K562 (cell line): ENCODE data around the gene KCTD7. TPM values are rescaled to one million over a fixed set of nuclear protein-coding genes. Genes with fewer than 3 reads are reported as not detected.

Source experiments
- ADNP ChIP-seq: fragments of 200-800 bp; sonication (Bioruptor generic); IDR thresholded peaks from 2 replicates; pipeline ENCODE4 v1.6.1; 2016; ENCODE audit warnings: missing genetic modification characterization, missing compliant biosample characterization
- ARNT ChIP-seq, 2 experiments: fragments of 450-650 bp; IDR thresholded peaks; 2 replicates each; pipeline ENCODE4 v1.6.1; 2016; ENCODE audit warnings: mild to moderate bottlenecking in 1 of 2
- ATF3 ChIP-seq, 2 experiments: fragments of 450-650 bp in 1 of 2; sonication (generic) in 1 of 2; formaldehyde crosslinking in 1 of 2; IDR thresholded peaks in 1 of 2; conservative IDR thresholded peaks in 1 of 2; 2 replicates each; pipeline versions ENCODE4 v1.6.1 to v1.8.1; 2016 to 2023; ENCODE audit warnings: mild to moderate bottlenecking in 2 of 2, moderate library complexity in 2 of 2, inconsistent platforms in 1 of 2, missing genetic modification reagents in 1 of 2
- CHD1 ChIP-seq: fragments of 200-600 bp; sonication (generic); IDR thresholded peaks from one replicate; pipeline ENCODE4 v1.6.1; 2012; ENCODE audit warnings: mild to moderate bottlenecking, moderate library complexity, low read length, inconsistent platforms
- GABPA ChIP-seq: fragments of 200-800 bp; sonication (Bioruptor generic); conservative IDR thresholded peaks from 2 replicates; pipeline ENCODE4 v1.6.1; 2016; ENCODE audit warnings: low read depth, missing genetic modification characterization, missing compliant biosample characterization
- HNRNPK ChIP-seq: fragments of 200-400 bp; formaldehyde crosslinking; IDR thresholded peaks from one replicate; pipeline ENCODE4 v1.6.1; 2018; ENCODE audit warnings: mild to moderate bottlenecking, low read depth, low read length; ENCODE audit not compliant: poor library complexity, severe bottlenecking
- KLF13 ChIP-seq: fragments of 450-650 bp; IDR thresholded peaks from 2 replicates; pipeline ENCODE4 v1.6.1; 2016; ENCODE audit warnings: missing genetic modification characterization, low read depth, mild to moderate bottlenecking, missing compliant biosample characterization, moderate library complexity, borderline replicate concordance
- KLF6 ChIP-seq: fragments of 250-450 bp; sonication (Bioruptor Pico); IDR thresholded peaks from 2 replicates; pipeline ENCODE4 v1.4.0; 2020; ENCODE audit warnings: mild to moderate bottlenecking, moderate library complexity, borderline replicate concordance
- MAZ ChIP-seq, 2 experiments: fragments of 450-650 bp in 1 of 2; sonication (generic) in 1 of 2; formaldehyde crosslinking; IDR thresholded peaks in 1 of 2; conservative IDR thresholded peaks in 1 of 2; 2 replicates each; pipeline versions ENCODE4 v1.4.0 to v1.5.0; 2020; ENCODE audit warnings: mild to moderate bottlenecking in 1 of 2, missing genetic modification reagents in 1 of 2
- NFE2 ChIP-seq: IDR thresholded peaks from 2 replicates; pipeline ENCODE4 v1.6.1; 2014; ENCODE audit warnings: antibody characterized with exemption, low read depth
- OTX1 ChIP-seq: fragments of 450-650 bp; formaldehyde crosslinking; IDR thresholded peaks from 2 replicates; pipeline ENCODE4 v1.4.0; 2022; ENCODE audit warnings: mild to moderate bottlenecking
- RFX7 ChIP-seq: fragments of 250-450 bp; sonication (Bioruptor Pico); IDR thresholded peaks from 2 replicates; pipeline ENCODE4 v1.5.1; 2021; ENCODE audit warnings: mild to moderate bottlenecking
- SIN3B ChIP-seq: fragments of 450-650 bp; IDR thresholded peaks from 2 replicates; pipeline ENCODE4 v1.6.1; 2017; ENCODE audit warnings: low read depth, mild to moderate bottlenecking, moderate library complexity
- SREBF2 ChIP-seq: sonication (generic); formaldehyde crosslinking; IDR thresholded peaks from 2 replicates; pipeline ENCODE4 v1.4.0; 2020; ENCODE audit warnings: mild to moderate bottlenecking, missing genetic modification reagents
- TOE1 ChIP-seq, 2 experiments: fragments of 450-650 bp in 1 of 2; sonication (generic) in 1 of 2; formaldehyde crosslinking in 1 of 2; IDR thresholded peaks; 2 replicates each; pipeline versions ENCODE4 v1.7.1 to v1.8.0; 2016 to 2022; ENCODE audit warnings: borderline replicate concordance in 2 of 2, mild to moderate bottlenecking in 2 of 2, antibody characterized with exemption in 1 of 2, inconsistent platforms in 1 of 2, low read depth in 1 of 2, missing genetic modification reagents in 1 of 2, moderate library complexity in 1 of 2
- TRIM25 ChIP-seq: fragments of 450-650 bp; IDR thresholded peaks from 2 replicates; pipeline ENCODE4 v1.7.0; 2016; ENCODE audit warnings: borderline replicate concordance
- TSC22D4 ChIP-seq: fragments of 450-650 bp; IDR thresholded peaks from 2 replicates; pipeline ENCODE4 v1.6.1; 2016; ENCODE audit warnings: missing genetic modification characterization, missing biosample characterization, control low read depth
- ZBTB43 ChIP-seq: sonication (generic); formaldehyde crosslinking; IDR thresholded peaks from 2 replicates; pipeline ENCODE4 v1.8.0; 2023; ENCODE audit warnings: mild to moderate bottlenecking, missing genetic modification reagents
- ZFP30 ChIP-seq: fragments of 250-450 bp; sonication (Bioruptor Pico); IDR thresholded peaks from 2 replicates; pipeline ENCODE4 v1.8.0; 2022; ENCODE audit warnings: moderate library complexity, mild to moderate bottlenecking, inconsistent platforms, borderline replicate concordance
- ZNF212 ChIP-seq: fragments of 450-650 bp; formaldehyde crosslinking; IDR thresholded peaks from 2 replicates; pipeline ENCODE4 v1.4.0; 2020; ENCODE audit warnings: mild to moderate bottlenecking
- ZNF431 ChIP-seq: sonication (generic); formaldehyde crosslinking; IDR thresholded peaks from 2 replicates; pipeline ENCODE4 v1.8.0; 2022; ENCODE audit warnings: mild to moderate bottlenecking, missing genetic modification reagents
- polyA plus RNA-seq, 8 experiments: library from polyadenylated mRNA; depleted of rRNA in 4 of 8; stranded (reverse) in 5 of 8; unstranded in 3 of 8; fragments of >200 nt; fragmentation: Nextera tagmentation in 2 of 8; fragmentation: Illumina TruSeq in 1 of 8; extraction: Ambion mirVana in 2 of 8; extraction: Trizol in 1 of 8; gene quantifications; 2 replicates each; pipeline versions ENCODE4 v1.2.1 to v1.2.3, GENCODE V29; 2011 to 2014; ENCODE audit warnings: inconsistent platforms in 1 of 8, missing spikeins in 1 of 8
- total RNA-seq, 7 experiments: library from RNA; depleted of rRNA in 6 of 7; stranded (reverse); fragments of >200 nt in 6 of 7; fragmentation: Illumina TruSeq in 2 of 7; extraction: Trizol in 2 of 7; gene quantifications; 2 replicates each; pipeline versions ENCODE4 v1.2.1 to v1.2.3, GENCODE V29; 2011 to 2021; ENCODE audit warnings: low replicate concordance in 1 of 7
- TF ChIP-seq, protein P1 (sequence below): sonication (generic); formaldehyde crosslinking; IDR thresholded peaks from 2 replicates; pipeline ENCODE4 v1.8.0; 2022; ENCODE audit warnings: mild to moderate bottlenecking, missing genetic modification reagents

KCTD7 gene
- total and polyA plus RNA-seq, 9 of the 15 experiments (the other 6 are each of a cell fraction or from before 2014, with no cell fraction given), result 1.5 to 26.0 (median 9.0) TPM

- no peak for TF ChIP-seq ARNT (IDR thresholded peaks at IDR 0.05)
- TF ChIP-seq, protein P1, sequence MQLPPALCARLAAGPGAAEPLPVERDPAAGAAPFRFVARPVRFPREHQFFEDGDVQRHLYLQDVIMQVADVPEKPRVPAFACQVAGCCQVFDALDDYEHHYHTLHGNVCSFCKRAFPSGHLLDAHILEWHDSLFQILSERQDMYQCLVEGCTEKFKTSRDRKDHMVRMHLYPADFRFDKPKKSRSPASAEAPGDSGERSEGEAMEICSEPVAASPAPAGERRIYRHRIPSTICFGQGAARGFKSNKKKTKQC (CRISPR knock-in tag), result no peak
- peak; percentile 56 for TF ChIP-seq CHD1
- no peak for TF ChIP-seq ZFP30 (CRISPR knock-in tag)
- no peak for TF ChIP-seq HNRNPK
- TF ChIP-seq RFX7, result no peak
- TF ChIP-seq NFE2, result no peak
- peak; percentile 71 for TF ChIP-seq KLF13 (tag)
- no peak for TF ChIP-seq OTX1 (CRISPR knock-in tag)
- TF ChIP-seq TOE1 (IDR thresholded peaks at IDR 0.05; ENCODE audit: borderline replicate concordance), result peak; percentile 10; the same call in 1 of the 2 replicates
- TF ChIP-seq TOE1 (CRISPR knock-in tag; IDR thresholded peaks at IDR 0.05; ENCODE audit: borderline replicate concordance, low read depth), result peak; percentile 69; the same call in 1 of the 2 replicates
- TF ChIP-seq TRIM25, result no peak
- TF ChIP-seq ATF3 (IDR thresholded peaks at IDR 0.05), result peak; percentile 50; the same call in 1 of the 2 replicates
- TF ChIP-seq ATF3 (CRISPR knock-in tag; conservative IDR thresholded peaks at IDR 0.05), result peak; percentile 42; the same call in 1 of the 2 replicates
- no peak for TF ChIP-seq SREBF2 (CRISPR knock-in tag)
- TF ChIP-seq ZBTB43 (CRISPR knock-in tag), result peak; percentile 62; the same call in 1 of the 2 replicates
- TF ChIP-seq ADNP, result peak; percentile 84
- peak; percentile 14; the same call in 1 of the 2 replicates for TF ChIP-seq KLF6 (CRISPR knock-in tag)
- TF ChIP-seq GABPA (tag), result peak; percentile 96
- TF ChIP-seq ZNF431 (CRISPR knock-in tag), result no peak
- TF ChIP-seq TSC22D4 (tag), result no peak
- TF ChIP-seq ZNF212 (CRISPR knock-in tag), result peak; percentile 34; the same call in 1 of the 2 replicates
- peak; percentile 78 for TF ChIP-seq SIN3B
- peak; percentile 28 to 93; a peak in 3 of 4 replicates for TF ChIP-seq MAZ (CRISPR knock-in tag; conservative IDR thresholded peaks at IDR 0.05 in 1 of 2, IDR thresholded peaks at IDR 0.05 in 1 of 2)
Observed at GRCh38 chr7:66681491-66682349, 53.0 kb downstream of the KCTD7 start (continued).
